Neuronal stem cell (in vitro differentiated cells): Measurements from ENCODE around the gene ORC4.

Source experiments
- DNase-seq: peaks from one replicate; pipeline ENCODE4 v3.0.0-alpha.2; 2013; ENCODE audit warnings: low spot score
- H2AFZ ChIP-seq: one replicate; pipeline ENCODE4 v1.6.1; 2013; ENCODE audit warnings: mild to moderate bottlenecking, low read length, inconsistent platforms
- H2AK5ac ChIP-seq: 2 replicates; pipeline ENCODE4 v1.6.1; 2013; ENCODE audit warnings: low read depth, mild to moderate bottlenecking, inconsistent platforms, low read length, moderate library complexity, mixed read lengths
- H2BK120ac ChIP-seq: 2 replicates; pipeline ENCODE4 v1.6.1; 2013; ENCODE audit warnings: low read depth, mild to moderate bottlenecking, inconsistent platforms, low read length, moderate library complexity, mixed read lengths
- H2BK12ac ChIP-seq: one replicate; pipeline ENCODE4 v1.6.1; 2013; ENCODE audit warnings: low read length, inconsistent platforms
- H2BK15ac ChIP-seq: 2 replicates; pipeline ENCODE4 v1.6.1; 2013; ENCODE audit warnings: mild to moderate bottlenecking, low read length, inconsistent platforms, mixed read lengths
- H2BK5ac ChIP-seq: one replicate; pipeline ENCODE4 v1.6.1; 2013; ENCODE audit warnings: inconsistent platforms, mild to moderate bottlenecking, low read length, moderate library complexity
- H3K14ac ChIP-seq: one replicate; pipeline ENCODE4 v1.6.1; 2013; ENCODE audit warnings: low read length, inconsistent platforms
- H3K18ac ChIP-seq: 2 replicates; pipeline ENCODE4 v1.6.1; 2013; ENCODE audit warnings: low read length, inconsistent platforms
- H3K23ac ChIP-seq: 2 replicates; pipeline ENCODE4 v1.6.1; 2013; ENCODE audit warnings: low read depth, mild to moderate bottlenecking, mixed read lengths, low read length, inconsistent platforms; ENCODE audit not compliant: poor library complexity
- H3K27ac ChIP-seq: replicated peaks from 3 replicates; pipeline ENCODE4 v1.5.1; 2013; ENCODE audit warnings: low read length, inconsistent platforms
- H3K27me3 ChIP-seq, 3 experiments: 2 replicates each; pipeline ENCODE4 v1.6.1; 2013; ENCODE audit warnings: low read length in 3 of 3, mild to moderate bottlenecking in 2 of 3, inconsistent platforms in 1 of 3, low read depth in 1 of 3, mixed read lengths in 1 of 3, moderate library complexity in 1 of 3; ENCODE audit not compliant: control insufficient read depth in 3 of 3, insufficient read depth in 3 of 3
- H3K36me3 ChIP-seq, 2 donors: replicated peaks in 1 of 2; 2 replicates each; pipeline ENCODE4 v1.6.1; 2013; ENCODE audit warnings: low read length in 2 of 2; ENCODE audit not compliant: control insufficient read depth in 2 of 2, insufficient read depth in 2 of 2
- H3K4ac ChIP-seq: 2 replicates; pipeline ENCODE4 v1.6.1; 2013; ENCODE audit warnings: inconsistent platforms, mild to moderate bottlenecking, low read length, moderate library complexity
- H3K4me1 ChIP-seq, 2 donors: 1 replicate in 1 of 2; 2 replicates in 1 of 2; pipeline ENCODE4 v1.6.1; 2013; ENCODE audit warnings: low read length in 2 of 2, low read depth in 1 of 2; ENCODE audit not compliant: control insufficient read depth in 2 of 2, insufficient read depth in 1 of 2
- H3K4me2 ChIP-seq: one replicate; pipeline ENCODE4 v1.6.1; 2013; ENCODE audit warnings: mild to moderate bottlenecking, low read length, inconsistent platforms; ENCODE audit not compliant: insufficient read depth, poor library complexity, severe bottlenecking
- H3K4me3 ChIP-seq, 2 donors: 2 replicates each; pipeline ENCODE4 v1.5.1; 2013; ENCODE audit warnings: low read length in 2 of 2, mild to moderate bottlenecking in 2 of 2, inconsistent platforms in 1 of 2, moderate library complexity in 1 of 2
- H3K79me1 ChIP-seq: one replicate; pipeline ENCODE4 v1.6.1; 2013; ENCODE audit warnings: low read depth, mild to moderate bottlenecking, inconsistent platforms, low read length, moderate library complexity
- H3K9ac ChIP-seq: one replicate; pipeline ENCODE4 v1.6.1; 2013; ENCODE audit warnings: mild to moderate bottlenecking, low read depth, low read length, inconsistent platforms; ENCODE audit not compliant: poor library complexity
- H3K9me3 ChIP-seq, 2 donors: replicated peaks in 1 of 2; 2 replicates each; pipeline versions ENCODE3 to v1.6.1; 2013; ENCODE audit warnings: low read length in 2 of 2, mild to moderate bottlenecking in 2 of 2, inconsistent platforms in 1 of 2, low read depth in 1 of 2, mixed read lengths in 1 of 2, moderate library complexity in 1 of 2; ENCODE audit not compliant: control insufficient read depth in 2 of 2, insufficient read depth in 1 of 2
- H4K8ac ChIP-seq: one replicate; pipeline ENCODE4 v1.6.1; 2013; ENCODE audit warnings: low read depth, mild to moderate bottlenecking, inconsistent platforms, low read length, moderate library complexity
- H4K91ac ChIP-seq: one replicate; pipeline ENCODE4 v1.6.1; 2013; ENCODE audit warnings: low read length, low read depth, mild to moderate bottlenecking, inconsistent platforms; ENCODE audit not compliant: poor library complexity
- WGBS, 2 donors: extraction: QIAGEN DNeasy Blood & Tissue Kit; methylation state at CpG; one replicate each; pipeline ENCODE4 v1.1.7; 2013; ENCODE audit warnings: missing lambda C conversion rate in 2 of 2, mixed read lengths in 1 of 2; ENCODE audit not compliant: insufficient read length in 2 of 2, insufficient replicate concordance in 1 of 2; ENCODE audit errors: extremely low coverage in 2 of 2; 5-methylcytosine and 5-hydroxymethylcytosine counted together

ORC4 gene

DNA sequence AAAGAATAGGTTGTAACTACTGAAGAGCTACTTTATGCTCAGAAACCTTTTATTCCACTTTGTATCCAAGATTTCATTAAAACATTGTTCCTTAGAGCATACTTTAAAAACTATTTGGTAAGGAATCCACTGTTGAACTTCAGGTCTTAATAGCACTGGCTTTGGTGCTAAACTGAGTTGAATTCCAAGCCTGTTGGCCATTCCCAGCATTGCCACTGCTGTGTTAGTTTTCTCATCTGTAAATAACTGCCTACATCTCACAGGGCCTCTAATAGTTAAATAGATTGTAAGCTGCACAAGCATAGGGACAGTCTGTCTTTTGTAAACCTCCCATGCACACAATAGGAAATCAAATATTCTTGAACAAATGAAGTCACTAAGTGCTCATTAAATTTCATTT lies 86.6 kb downstream of the ORC4 start:
- H2AK5ac ChIP-seq = no peak overlapping the region
- H2AFZ ChIP-seq = no peak overlapping the region
- H3K18ac ChIP-seq = no peak overlapping the region
- H2BK120ac ChIP-seq = no peak overlapping the region
- H3K27ac ChIP-seq = no peak overlapping the region
- peaks cover 5 to 76% of the 10 kb centered on the region in 2 donors for H3K36me3 ChIP-seq
- H3K27me3 ChIP-seq = no peaks in the 10 kb centered on the region
- no peak overlapping the region for H3K4me2 ChIP-seq
- no peak overlapping the region for H2BK5ac ChIP-seq
- H3K4ac ChIP-seq = no peak overlapping the region
- no peak for DNase-seq
- H2BK12ac ChIP-seq = no peak overlapping the region
- H4K91ac ChIP-seq = no peak overlapping the region
- no peak overlapping the region for H2BK15ac ChIP-seq
- no peak overlapping the region for H3K9ac ChIP-seq
- no peak overlapping the region for H3K4me3 ChIP-seq
- H3K4me1 ChIP-seq = no peaks in the 10 kb centered on the region
- no peak overlapping the region for H4K8ac ChIP-seq
- no peak overlapping the region for H3K14ac ChIP-seq
- H3K23ac ChIP-seq = no peak overlapping the region
- H3K9me3 ChIP-seq = no peaks in the 10 kb centered on the region
- H3K79me1 ChIP-seq = no peaks in the 10 kb centered on the region

DNA sequence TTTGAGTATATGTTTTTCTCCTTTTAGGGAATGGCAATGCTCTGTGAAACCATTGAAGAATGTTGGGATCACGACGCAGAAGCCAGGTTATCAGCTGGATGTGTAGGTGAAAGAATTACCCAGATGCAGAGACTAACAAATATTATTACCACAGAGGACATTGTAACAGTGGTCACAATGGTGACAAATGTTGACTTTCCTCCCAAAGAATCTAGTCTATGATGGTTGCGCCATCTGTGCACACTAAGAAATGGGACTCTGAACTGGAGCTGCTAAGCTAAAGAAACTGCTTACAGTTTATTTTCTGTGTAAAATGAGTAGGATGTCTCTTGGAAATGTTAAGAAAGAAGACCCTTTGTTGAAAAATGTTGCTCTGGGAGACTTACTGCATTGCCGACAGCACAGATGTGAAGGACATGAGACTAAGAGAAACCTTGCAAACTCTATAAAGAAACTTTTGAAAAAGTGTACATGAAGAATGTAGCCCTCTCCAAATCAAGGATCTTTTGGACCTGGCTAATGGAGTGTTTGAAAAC lies 93.4 kb downstream of the ORC4 start:
- Histone ChIP-seq H2BK5ac (no peak overlapping the region), H3K4me1 (no peaks in the 10 kb centered on the region), H4K91ac (no peak overlapping the region), H3K9ac (no peak overlapping the region), H3K4me3 (no peak overlapping the region), H2BK12ac (no peak overlapping the region), H3K27ac (no peak overlapping the region), H3K4me2 (no peak overlapping the region), H3K79me1 (no peaks in the 10 kb centered on the region), H3K4ac (no peak overlapping the region), H2BK15ac (no peak overlapping the region), H3K14ac (no peak overlapping the region), H2AK5ac (no peak overlapping the region), H3K9me3 (no peaks in the 10 kb centered on the region), H3K36me3 (peaks cover 2 to 67% of the 10 kb centered on the region in 2 donors), H3K27me3 (no peaks in the 10 kb centered on the region), H4K8ac (no peak overlapping the region), H2AFZ (no peak overlapping the region), H3K23ac (no peak overlapping the region), H2BK120ac (no peak overlapping the region), H3K18ac (no peak overlapping the region)
- no peak for DNase-seq
- no CpG with 5 or more reads among the region's 4 CpGs for WGBS, 2 donors

DNA sequence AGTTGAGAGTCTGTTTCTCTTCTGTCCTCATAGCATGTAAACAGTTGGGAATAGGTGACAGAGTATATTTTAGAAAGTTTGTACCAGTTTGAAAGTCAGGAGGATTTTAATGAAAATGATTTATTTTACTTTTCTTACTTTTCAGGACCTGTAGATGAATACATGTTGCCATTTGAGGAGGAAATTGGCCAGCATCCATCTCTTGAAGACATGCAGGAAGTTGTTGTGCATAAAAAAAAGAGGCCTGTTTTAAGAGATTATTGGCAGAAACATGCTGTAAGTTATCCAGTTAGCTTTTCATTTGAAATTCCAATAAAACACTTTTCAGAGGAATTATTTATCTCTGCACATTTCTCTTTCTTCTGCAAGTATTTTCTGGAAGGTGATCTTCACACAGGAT lies 94.7 kb downstream of the ORC4 start:
- H3K79me1 ChIP-seq = no peaks in the 10 kb centered on the region
- H3K4me2 ChIP-seq = no peak overlapping the region
- no peak overlapping the region for H2BK12ac ChIP-seq
- H3K14ac ChIP-seq = no peak overlapping the region
- H2AFZ ChIP-seq = no peak overlapping the region
- H4K8ac ChIP-seq = no peak overlapping the region
- no peak overlapping the region for H3K23ac ChIP-seq
- no peak overlapping the region for H3K4ac ChIP-seq
- no peak overlapping the region for H2BK120ac ChIP-seq
- H3K36me3 ChIP-seq = peaks cover 2 to 79% of the 10 kb centered on the region in 2 donors
- no peak overlapping the region for H4K91ac ChIP-seq
- no peak overlapping the region for H3K18ac ChIP-seq
- no peaks in the 10 kb centered on the region for H3K9me3 ChIP-seq
- H3K9ac ChIP-seq = no peak overlapping the region
- H3K27me3 ChIP-seq = no peaks in the 10 kb centered on the region
- no peak for DNase-seq
- no peak overlapping the region for H2AK5ac ChIP-seq
- H2BK15ac ChIP-seq = no peak overlapping the region
- no peaks in the 10 kb centered on the region for H3K4me1 ChIP-seq
- H2BK5ac ChIP-seq = no peak overlapping the region
- no peak overlapping the region for H3K4me3 ChIP-seq
- no peak overlapping the region for H3K27ac ChIP-seq

DNA sequence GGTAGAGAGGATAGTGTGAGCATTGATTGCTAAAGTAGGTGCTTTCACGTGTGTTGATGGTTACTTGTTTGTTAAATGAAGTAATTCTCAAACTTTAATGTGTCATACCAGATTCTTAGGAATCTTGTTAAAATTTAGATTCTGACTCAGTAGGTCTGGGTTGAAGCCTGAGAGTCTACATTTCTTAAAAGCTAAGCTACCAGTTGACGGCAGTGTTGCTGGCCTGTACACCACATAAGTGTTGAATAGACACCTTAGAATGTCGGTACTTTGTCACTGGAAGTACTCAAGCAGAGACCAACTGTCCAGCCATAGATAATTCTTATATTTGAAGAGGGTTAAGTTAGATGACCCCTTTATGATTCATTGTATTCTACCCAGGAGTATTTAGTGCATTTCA lies 95.9 kb downstream of the ORC4 start:
- no peaks in the 10 kb centered on the region for H3K79me1 ChIP-seq
- no CpG with 5 or more reads among the region's 3 CpGs for WGBS, 2 donors
- H3K27ac ChIP-seq = no peak overlapping the region
- H3K18ac ChIP-seq = no peak overlapping the region
- H3K27me3 ChIP-seq = no peaks in the 10 kb centered on the region
- peaks cover 2 to 82% of the 10 kb centered on the region in 2 donors for H3K36me3 ChIP-seq
- H2BK5ac ChIP-seq = no peak overlapping the region
- H4K8ac ChIP-seq = no peak overlapping the region
- H3K9me3 ChIP-seq = no peaks in the 10 kb centered on the region
- H3K4me3 ChIP-seq = no peak overlapping the region
- no peak overlapping the region for H3K14ac ChIP-seq
- no peak overlapping the region for H2BK120ac ChIP-seq
- H2AFZ ChIP-seq = no peak overlapping the region
- H2AK5ac ChIP-seq = no peak overlapping the region
- no peak overlapping the region for H2BK15ac ChIP-seq
- H3K9ac ChIP-seq = no peak overlapping the region
- H4K91ac ChIP-seq = no peak overlapping the region
- no peak overlapping the region for H3K23ac ChIP-seq
- H3K4me1 ChIP-seq = no peaks in the 10 kb centered on the region
- no peak overlapping the region for H3K4me2 ChIP-seq
- H2BK12ac ChIP-seq = no peak overlapping the region
- DNase-seq = no peak
- H3K4ac ChIP-seq = no peak overlapping the region
